GM20000 (cell line): ENCODE measurements around the gene ZNRF3.

Source experiments
- DNase-seq: peaks from one replicate; pipeline ENCODE4 v3.0.0; 2012; ENCODE audit warnings: low spot score
- TF ChIP-seq, protein P1 (sequence below): IDR thresholded peaks from 2 replicates; pipeline ENCODE4 v1.5.1; 2012; ENCODE audit warnings: mild to moderate bottlenecking, control low read depth; ENCODE audit errors: extremely low read depth, missing control alignments

The ZNRF3 gene

DNA sequence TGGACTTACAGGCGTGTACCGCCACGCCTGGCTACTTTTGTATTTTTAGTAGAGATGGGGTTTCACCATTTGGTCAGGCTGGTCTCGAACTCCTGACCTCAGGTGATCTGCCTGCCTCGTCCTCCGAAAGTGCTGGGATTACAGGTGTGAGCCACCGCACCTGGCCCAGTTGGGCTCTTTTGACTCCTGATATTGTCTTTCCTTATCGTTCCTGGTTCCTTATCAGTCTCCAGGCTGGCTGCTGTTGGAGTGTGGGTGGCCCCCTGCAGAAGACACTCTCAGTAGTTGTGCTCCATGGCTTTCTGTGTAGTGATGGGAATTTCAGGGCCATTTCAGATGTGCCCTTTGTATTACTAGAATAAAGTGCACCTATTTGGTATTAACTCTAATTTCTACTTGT, 123.0 kb downstream of the ZNRF3 start:
- TF ChIP-seq, protein P1, sequence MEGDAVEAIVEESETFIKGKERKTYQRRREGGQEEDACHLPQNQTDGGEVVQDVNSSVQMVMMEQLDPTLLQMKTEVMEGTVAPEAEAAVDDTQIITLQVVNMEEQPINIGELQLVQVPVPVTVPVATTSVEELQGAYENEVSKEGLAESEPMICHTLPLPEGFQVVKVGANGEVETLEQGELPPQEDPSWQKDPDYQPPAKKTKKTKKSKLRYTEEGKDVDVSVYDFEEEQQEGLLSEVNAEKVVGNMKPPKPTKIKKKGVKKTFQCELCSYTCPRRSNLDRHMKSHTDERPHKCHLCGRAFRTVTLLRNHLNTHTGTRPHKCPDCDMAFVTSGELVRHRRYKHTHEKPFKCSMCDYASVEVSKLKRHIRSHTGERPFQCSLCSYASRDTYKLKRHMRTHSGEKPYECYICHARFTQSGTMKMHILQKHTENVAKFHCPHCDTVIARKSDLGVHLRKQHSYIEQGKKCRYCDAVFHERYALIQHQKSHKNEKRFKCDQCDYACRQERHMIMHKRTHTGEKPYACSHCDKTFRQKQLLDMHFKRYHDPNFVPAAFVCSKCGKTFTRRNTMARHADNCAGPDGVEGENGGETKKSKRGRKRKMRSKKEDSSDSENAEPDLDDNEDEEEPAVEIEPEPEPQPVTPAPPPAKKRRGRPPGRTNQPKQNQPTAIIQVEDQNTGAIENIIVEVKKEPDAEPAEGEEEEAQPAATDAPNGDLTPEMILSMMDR, result no peak
- DNase-seq, result no peak

DNA sequence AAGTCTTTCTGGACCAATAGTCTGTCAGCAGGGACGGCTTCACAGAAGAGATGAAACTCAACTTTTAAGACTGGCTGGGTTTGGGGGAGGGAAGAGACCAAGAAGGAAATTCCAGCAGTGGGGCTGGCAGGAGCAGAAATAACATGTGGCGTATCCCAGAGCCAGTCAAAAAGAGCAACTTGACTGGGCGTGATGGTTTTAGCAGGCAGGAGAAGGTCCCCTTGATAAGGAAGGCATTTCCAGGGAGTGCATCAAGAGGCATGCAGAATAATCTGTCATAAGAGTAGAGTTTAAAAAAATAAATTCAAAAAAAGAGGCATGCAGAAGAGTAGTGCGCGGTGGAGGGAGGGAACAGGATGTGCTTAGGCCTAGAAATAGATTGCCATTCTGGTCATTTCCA, 125.8 kb downstream of the ZNRF3 start:
- no peak for DNase-seq
- TF ChIP-seq, protein P1, result no peak

- no peak for DNase-seq
- TF ChIP-seq, protein P1, result no peak
These were observed 128.1 kb downstream of the ZNRF3 start for GRCh38 chr22:29011240-29012100.

GRCh38 chr22:29012101-29012433, 128.7 kb downstream of the ZNRF3 start:
- TF ChIP-seq, protein P1, result no peak

DNA sequence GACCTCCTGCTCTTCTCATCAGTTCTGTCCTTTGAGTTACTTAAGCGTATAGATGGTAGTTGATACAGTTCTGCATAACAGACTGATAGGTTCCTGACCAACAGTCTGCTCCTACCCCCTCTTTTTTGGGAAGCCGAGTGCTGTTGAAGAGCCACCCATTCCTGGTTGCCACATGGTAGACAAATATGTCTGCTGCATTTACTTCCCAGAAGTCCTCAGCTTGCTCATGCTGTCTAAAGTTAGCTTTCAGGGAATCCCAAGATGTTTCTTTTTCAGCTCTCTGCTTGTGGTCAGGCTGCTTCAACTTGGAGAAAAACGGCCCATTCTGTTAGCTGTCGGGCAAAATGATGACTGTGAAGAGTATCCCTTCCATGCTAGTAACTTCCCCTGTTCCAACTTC, 129.6 kb downstream of the ZNRF3 start:
- TF ChIP-seq, protein P1, result no peak
- DNase-seq, result no peak

More at GRCh38 chr22:29012101-29012433, 128.7 kb downstream of the ZNRF3 start:
- no peak for DNase-seq

- TF ChIP-seq, protein P1, result no peak
- DNase-seq, result no peak
These were observed 130.9 kb downstream of the ZNRF3 start for GRCh38 chr22:29014293-29014692.

GRCh38 chr22:29014773-29015172, 131.4 kb downstream of the ZNRF3 start:
- TF ChIP-seq, protein P1, result no peak
- no peak for DNase-seq
